ENCODE data around the gene FNBP1L.
"Not testable (repeated sequence)": the region's sequence is repeated elsewhere in the genome, so short reads cannot be mapped to it uniquely, and the experiment has no call there.

FNBP1L gene

DNA sequence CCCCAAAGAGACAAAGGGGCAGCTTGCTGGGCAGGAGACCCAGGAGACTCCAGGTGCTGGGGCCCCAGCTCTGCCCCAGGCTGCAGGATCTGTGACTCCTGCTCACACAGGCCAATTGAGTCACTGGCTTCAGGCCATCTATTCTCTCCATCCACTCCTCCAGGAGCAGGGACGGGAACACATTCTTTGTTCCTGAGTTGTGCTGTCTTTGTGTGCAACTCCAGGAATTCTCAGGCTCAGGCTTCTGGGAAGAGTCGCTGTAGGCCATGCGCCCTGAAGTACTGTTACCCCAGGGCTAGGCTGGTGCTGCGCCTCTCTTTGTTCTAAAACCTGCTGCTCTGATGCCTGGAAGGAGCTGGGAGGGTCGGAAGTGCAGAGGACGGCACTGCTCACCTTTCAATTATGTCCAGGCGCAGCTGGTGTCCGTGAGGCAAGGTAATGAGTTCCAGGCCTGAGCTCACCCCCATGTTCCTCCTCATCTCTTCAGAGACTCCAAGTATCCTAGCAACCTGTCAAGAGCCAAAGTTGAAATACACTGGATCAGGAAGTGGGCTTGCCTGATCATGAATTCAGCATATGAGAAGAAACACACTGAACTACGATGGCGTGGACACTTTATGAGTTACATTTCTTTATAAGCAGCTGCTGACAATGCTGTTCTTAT lies 127.8 kb downstream of the FNBP1L start:
- DNase-seq, result no peak

DNA sequence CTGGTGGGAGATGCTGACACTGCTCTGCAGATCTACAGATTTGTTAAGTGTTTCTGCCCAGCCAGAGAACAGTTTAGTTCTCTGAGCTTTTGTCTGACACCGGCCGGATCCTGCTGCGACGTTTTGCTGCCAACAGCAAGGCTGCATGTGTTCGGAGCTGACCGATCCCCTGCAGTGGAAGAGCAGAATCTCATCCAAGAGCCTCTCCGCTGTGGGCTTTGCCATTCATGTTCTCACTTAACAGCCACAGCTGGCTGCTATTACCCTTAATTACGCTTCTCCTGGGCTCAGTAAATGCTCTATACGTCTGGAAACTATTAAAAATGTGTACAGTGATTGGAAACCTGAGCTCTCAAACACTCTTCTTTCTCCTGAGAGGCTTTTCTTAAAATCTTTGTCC lies 128.4 kb downstream of the FNBP1L start:
- DNase-seq, result no peak

GRCh38 chr1:93576746-93577145 lies 128.8 kb downstream of the FNBP1L start:
- no peak for DNase-seq

GRCh38 chr1:93577536-93578432 lies 129.9 kb downstream of the FNBP1L start:
- DNase-seq, result no peak

DNA sequence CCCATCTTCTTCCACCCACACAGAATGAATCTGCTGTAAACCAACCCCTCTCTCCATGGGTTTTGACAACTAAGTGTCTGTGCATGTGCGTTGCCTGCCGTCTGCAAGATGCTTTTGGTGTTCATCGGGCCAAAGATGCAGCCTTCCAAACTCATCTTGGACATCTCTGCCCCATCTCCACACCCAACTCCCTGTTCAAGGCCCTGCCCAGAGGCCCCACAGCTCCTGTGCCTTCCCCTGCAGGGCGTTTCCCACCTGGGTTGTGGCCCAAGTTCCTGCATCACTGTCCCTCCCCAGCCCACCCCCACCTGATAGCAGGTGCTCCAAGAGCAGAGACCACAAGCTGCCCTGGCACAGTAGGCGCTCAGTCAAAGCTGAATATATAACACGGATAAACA lies 130.5 kb downstream of the FNBP1L start:
- DNase-seq, result no peak

- no peak for DNase-seq
These were observed 131.2 kb downstream of the FNBP1L start for GRCh38 chr1:93578911-93579825.

GRCh38 chr1:93579891-93580290 lies 132.0 kb downstream of the FNBP1L start:
- DNase-seq, result no peak

- no peak for DNase-seq
These were observed 134.3 kb downstream of the FNBP1L start for GRCh38 chr1:93581917-93582850.

DNA sequence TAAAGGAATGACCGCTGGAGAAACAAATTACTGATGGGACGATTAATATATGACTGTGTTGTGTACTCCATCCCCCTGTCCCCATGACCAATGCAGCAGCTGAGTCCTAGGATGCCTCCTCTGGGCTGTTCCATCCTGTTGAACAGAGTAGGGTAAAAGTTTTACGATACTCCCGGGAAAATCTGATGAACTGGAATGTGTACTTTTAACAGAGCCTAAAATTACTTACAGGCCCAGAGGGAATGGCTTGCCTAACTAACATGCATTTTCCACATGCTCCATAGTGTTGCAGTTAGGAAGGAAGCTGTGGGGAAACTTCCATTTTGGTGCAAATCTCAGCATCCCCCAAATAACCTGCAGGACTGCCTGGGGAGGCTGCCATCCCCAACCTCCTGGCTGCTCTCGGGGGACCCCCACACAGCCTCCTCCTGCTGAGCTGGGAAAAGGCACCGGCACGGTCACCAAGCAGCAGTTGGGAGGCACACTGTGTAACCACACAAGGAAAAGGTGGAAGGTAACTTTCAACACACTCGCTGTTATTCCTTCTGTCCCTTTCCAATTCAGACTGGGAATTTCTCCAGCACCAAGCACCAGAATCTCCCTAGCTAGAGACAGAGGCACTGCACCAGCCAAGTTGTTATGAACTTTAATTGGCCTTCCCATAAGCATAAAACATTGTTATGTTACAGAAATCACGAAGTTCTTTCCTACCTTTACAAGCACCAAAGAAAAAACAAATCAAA lies 136.5 kb downstream of the FNBP1L start:
- no peak for DNase-seq

- DNase-seq, result no peak
These were observed 137.4 kb downstream of the FNBP1L start for GRCh38 chr1:93585059-93585966.

DNA sequence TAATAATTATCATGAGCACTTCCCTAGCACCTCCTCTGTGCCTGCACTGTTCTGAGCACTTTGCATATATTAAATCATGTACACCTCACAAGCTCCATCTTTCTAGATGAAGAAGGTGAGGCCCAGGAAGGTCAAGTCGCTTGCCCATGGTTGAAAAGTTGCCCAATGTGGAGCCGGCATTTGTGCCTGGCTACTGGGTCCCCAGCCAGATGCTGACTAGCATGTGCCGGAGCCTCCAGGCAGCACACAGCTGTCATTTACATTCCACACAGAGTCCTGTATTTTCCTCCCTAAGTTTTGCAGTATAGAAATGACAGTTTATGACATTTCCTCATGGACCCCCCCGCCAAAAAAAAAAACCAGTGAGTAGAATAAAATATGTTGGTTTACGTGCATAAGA lies 139.4 kb downstream of the FNBP1L start:
- no peak for DNase-seq

GRCh38 chr1:93588206-93588605 lies 140.3 kb downstream of the FNBP1L start:
- no peak for DNase-seq

GRCh38 chr1:93588955-93589354 lies 141.0 kb downstream of the FNBP1L start:
- no peak for DNase-seq

- DNase-seq, result not testable (repeated sequence)
These were observed 143.4 kb downstream of the FNBP1L start for GRCh38 chr1:93591291-93591675.

GRCh38 chr1:93591676-93592550 lies 144.0 kb downstream of the FNBP1L start:
- DNase-seq, result no peak

- no peak for DNase-seq
These were observed 144.6 kb downstream of the FNBP1L start for GRCh38 chr1:93592551-93592949.

- no peak for DNase-seq
These were observed 146.1 kb downstream of the FNBP1L start for GRCh38 chr1:93593854-93594602.

- DNase-seq, result no peak
These were observed 146.6 kb downstream of the FNBP1L start for GRCh38 chr1:93594603-93594880.

DNA sequence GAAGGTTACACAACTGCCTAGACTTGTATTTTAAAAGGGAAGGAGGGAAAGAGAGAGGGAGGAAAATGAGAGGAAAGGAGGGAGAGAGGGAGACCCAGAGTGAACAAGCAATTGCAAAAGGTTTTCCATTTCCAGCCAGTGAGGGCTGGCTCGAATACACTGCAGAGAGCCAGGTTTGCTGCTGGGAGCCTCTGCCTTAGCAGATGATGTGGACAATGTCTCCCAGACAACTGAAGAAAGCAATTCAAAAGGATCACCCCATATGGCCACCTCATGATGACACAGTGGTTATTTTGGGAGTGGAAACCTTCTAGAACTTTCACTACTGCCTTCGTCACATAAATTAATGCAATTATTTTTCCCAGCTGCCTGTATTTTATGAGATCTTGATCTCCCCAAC lies 147.3 kb downstream of the FNBP1L start:
- no peak for DNase-seq

Measured in activated gamma-delta T cell (primary cell).